GM21786 (cell line): Measurements from ENCODE around the gene POU2F1.
"Not testable (repeated sequence)": the region's sequence is repeated elsewhere in the genome, so short reads cannot be mapped to it uniquely, and the experiment has no call there.

Experiments used
- ATAC-seq: cut with Tn5 transposase; IDR thresholded peaks from one replicate; pipeline ENCODE4 v1.9.1; 2021; ENCODE audit not compliant: unreplicated experiment

The POU2F1 gene

GRCh38 chr1:167230437-167230836 is 9.8 kb downstream of the POU2F1 start:
- ATAC-seq, result no peak

GRCh38 chr1:167231873-167232450 is 11.3 kb downstream of the POU2F1 start:
- ATAC-seq, result no peak

GRCh38 chr1:167232801-167233200 is 12.1 kb downstream of the POU2F1 start:
- ATAC-seq, result no peak

GRCh38 chr1:167233373-167233772 is 12.7 kb downstream of the POU2F1 start:
- no peak for ATAC-seq

GRCh38 chr1:167237000-167237399 is 16.3 kb downstream of the POU2F1 start:
- ATAC-seq, result no peak

- no peak for ATAC-seq
Observed at GRCh38 chr1:167238713-167239112, 18.0 kb downstream of the POU2F1 start.

GRCh38 chr1:167239257-167239656 is 18.6 kb downstream of the POU2F1 start:
- ATAC-seq, result no peak

- ATAC-seq, result no peak
Observed at GRCh38 chr1:167244244-167244643, 23.6 kb downstream of the POU2F1 start.

- not testable (repeated sequence) for ATAC-seq
Observed at GRCh38 chr1:167245168-167245567, 24.5 kb downstream of the POU2F1 start.

- no peak for ATAC-seq
Observed at GRCh38 chr1:167246971-167247370, 26.3 kb downstream of the POU2F1 start.

GRCh38 chr1:167247754-167248153 is 27.1 kb downstream of the POU2F1 start:
- no peak for ATAC-seq

GRCh38 chr1:167248707-167249642 is 28.3 kb downstream of the POU2F1 start:
- no peak for ATAC-seq

- ATAC-seq, result no peak
Observed at GRCh38 chr1:167249702-167250101, 29.0 kb downstream of the POU2F1 start.

- no peak for ATAC-seq
Observed at GRCh38 chr1:167250482-167250881, 29.8 kb downstream of the POU2F1 start.

GRCh38 chr1:167251472-167251871 is 30.8 kb downstream of the POU2F1 start:
- ATAC-seq, result no peak

- ATAC-seq, result no peak
Observed at GRCh38 chr1:167252986-167253385, 32.3 kb downstream of the POU2F1 start.

GRCh38 chr1:167258858-167259257 is 38.2 kb downstream of the POU2F1 start:
- ATAC-seq, result no peak

- no peak for ATAC-seq
Observed at GRCh38 chr1:167262836-167263235, 42.1 kb downstream of the POU2F1 start.

- ATAC-seq, result no peak
Observed at GRCh38 chr1:167263344-167263743, 42.7 kb downstream of the POU2F1 start.

- no peak for ATAC-seq
Observed at GRCh38 chr1:167263819-167264464, 43.3 kb downstream of the POU2F1 start.

GRCh38 chr1:167266965-167267364 is 46.3 kb downstream of the POU2F1 start:
- no peak for ATAC-seq

GRCh38 chr1:167268347-167268787 is 47.7 kb downstream of the POU2F1 start:
- no peak for ATAC-seq
